ENCODE measurements around the gene ARHGAP28. TPM values are rescaled to one million over a fixed set of nuclear protein-coding genes. Genes with fewer than 3 reads are reported as not detected.

The ARHGAP28 gene
- total RNA-seq, 1 donor from 2014 or later, result 161 TPM

GRCh38 chr18:6747646-6748045 is 18.1 kb downstream of the ARHGAP28 start:
- Mint-ChIP-seq H3K9me3 (peaks cover 21% of the 10 kb centered on the region), H3K4me3 (no peak overlapping the region), H3K4me1 (peaks cover 59% of the 10 kb centered on the region), H3K27me3 (ENCODE audit: low read depth) (no peaks in the 10 kb centered on the region), H3K36me3 (peaks cover 29% of the 10 kb centered on the region), H3K27ac (no peak overlapping the region)
- DNase-seq (ENCODE audit: low spot score in 2 of 2, unreplicated experiment in 2 of 2), result no peak
- TF ChIP-seq, protein P1, sequence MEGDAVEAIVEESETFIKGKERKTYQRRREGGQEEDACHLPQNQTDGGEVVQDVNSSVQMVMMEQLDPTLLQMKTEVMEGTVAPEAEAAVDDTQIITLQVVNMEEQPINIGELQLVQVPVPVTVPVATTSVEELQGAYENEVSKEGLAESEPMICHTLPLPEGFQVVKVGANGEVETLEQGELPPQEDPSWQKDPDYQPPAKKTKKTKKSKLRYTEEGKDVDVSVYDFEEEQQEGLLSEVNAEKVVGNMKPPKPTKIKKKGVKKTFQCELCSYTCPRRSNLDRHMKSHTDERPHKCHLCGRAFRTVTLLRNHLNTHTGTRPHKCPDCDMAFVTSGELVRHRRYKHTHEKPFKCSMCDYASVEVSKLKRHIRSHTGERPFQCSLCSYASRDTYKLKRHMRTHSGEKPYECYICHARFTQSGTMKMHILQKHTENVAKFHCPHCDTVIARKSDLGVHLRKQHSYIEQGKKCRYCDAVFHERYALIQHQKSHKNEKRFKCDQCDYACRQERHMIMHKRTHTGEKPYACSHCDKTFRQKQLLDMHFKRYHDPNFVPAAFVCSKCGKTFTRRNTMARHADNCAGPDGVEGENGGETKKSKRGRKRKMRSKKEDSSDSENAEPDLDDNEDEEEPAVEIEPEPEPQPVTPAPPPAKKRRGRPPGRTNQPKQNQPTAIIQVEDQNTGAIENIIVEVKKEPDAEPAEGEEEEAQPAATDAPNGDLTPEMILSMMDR (IDR thresholded peaks at IDR 0.05; ENCODE audit: unreplicated experiment), result no peak

DNA sequence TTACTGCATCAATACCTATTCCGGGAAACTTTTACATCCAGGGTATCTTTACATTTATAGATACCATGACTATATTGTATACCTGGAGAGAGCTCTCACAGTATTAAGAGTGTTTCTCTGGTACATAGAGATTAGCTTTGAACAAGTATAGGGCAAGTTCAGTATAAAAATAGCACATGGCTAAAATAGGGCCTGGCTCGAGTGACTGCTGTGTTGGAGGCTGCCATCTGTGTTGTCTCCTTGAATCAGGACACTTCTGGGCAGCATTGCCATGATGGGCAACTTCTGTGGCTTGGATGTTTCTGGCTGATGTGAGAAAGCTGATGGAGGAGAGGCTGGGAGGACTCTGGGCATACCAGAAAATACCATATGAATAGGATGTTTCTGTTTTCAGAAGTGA is 18.7 kb downstream of the ARHGAP28 start:
- Mint-ChIP-seq H3K4me3 (no peak overlapping the region), H3K27ac (peak overlapping the region; percentile 76), H3K36me3 (peaks cover 29% of the 10 kb centered on the region), H3K27me3 (ENCODE audit: low read depth) (no peaks in the 10 kb centered on the region), H3K9me3 (peaks cover 21% of the 10 kb centered on the region), H3K4me1 (peaks cover 59% of the 10 kb centered on the region)
- DNase-seq (ENCODE audit: low spot score in 2 of 2, unreplicated experiment in 2 of 2), result no peak
- TF ChIP-seq, protein P1 (IDR thresholded peaks at IDR 0.05; ENCODE audit: unreplicated experiment), result no peak

- no peak overlapping the region for H3K4me3 Mint-ChIP-seq
- DNase-seq (ENCODE audit: low spot score in 2 of 2, unreplicated experiment in 2 of 2), result no peak
- no peaks in the 10 kb centered on the region for H3K27me3 Mint-ChIP-seq (ENCODE audit: low read depth)
- peaks cover 56% of the 10 kb centered on the region for H3K4me1 Mint-ChIP-seq
- peaks cover 21% of the 10 kb centered on the region for H3K9me3 Mint-ChIP-seq
- TF ChIP-seq, protein P1 (IDR thresholded peaks at IDR 0.05; ENCODE audit: unreplicated experiment), result no peak
- peaks cover 32% of the 10 kb centered on the region for H3K36me3 Mint-ChIP-seq
- H3K27ac Mint-ChIP-seq, result peak overlapping the region; percentile 94
Observed at GRCh38 chr18:6750411-6750810, 20.9 kb downstream of the ARHGAP28 start.

DNA sequence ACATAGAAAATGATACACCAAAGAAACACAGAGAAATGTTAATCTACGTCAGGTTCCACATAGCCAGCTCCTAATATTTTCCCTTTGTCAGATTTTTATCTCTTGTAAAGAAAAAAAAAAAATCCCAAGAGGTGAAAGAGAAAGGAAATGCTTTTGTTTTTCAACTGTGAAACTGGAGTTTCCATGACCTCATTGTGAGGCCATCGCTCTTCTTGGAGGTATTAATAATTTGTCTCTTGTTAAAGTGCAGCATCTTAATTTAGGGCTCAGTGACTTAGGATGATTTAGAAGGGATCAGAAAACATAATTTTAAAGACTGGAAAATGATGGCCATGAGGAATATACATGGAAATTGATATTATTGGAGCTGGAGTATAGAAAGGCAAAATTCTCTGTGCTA is 21.7 kb downstream of the ARHGAP28 start:
- peaks cover 21% of the 10 kb centered on the region for H3K9me3 Mint-ChIP-seq
- no peak for DNase-seq (ENCODE audit: low spot score in 2 of 2, unreplicated experiment in 2 of 2)
- no peaks in the 10 kb centered on the region for H3K27me3 Mint-ChIP-seq (ENCODE audit: low read depth)
- peaks cover 32% of the 10 kb centered on the region for H3K36me3 Mint-ChIP-seq
- peak overlapping the region; percentile 94 for H3K27ac Mint-ChIP-seq
- TF ChIP-seq, protein P1 (IDR thresholded peaks at IDR 0.05; ENCODE audit: unreplicated experiment), result no peak
- H3K4me1 Mint-ChIP-seq, result peaks cover 53% of the 10 kb centered on the region
- no peak overlapping the region for H3K4me3 Mint-ChIP-seq

DNA sequence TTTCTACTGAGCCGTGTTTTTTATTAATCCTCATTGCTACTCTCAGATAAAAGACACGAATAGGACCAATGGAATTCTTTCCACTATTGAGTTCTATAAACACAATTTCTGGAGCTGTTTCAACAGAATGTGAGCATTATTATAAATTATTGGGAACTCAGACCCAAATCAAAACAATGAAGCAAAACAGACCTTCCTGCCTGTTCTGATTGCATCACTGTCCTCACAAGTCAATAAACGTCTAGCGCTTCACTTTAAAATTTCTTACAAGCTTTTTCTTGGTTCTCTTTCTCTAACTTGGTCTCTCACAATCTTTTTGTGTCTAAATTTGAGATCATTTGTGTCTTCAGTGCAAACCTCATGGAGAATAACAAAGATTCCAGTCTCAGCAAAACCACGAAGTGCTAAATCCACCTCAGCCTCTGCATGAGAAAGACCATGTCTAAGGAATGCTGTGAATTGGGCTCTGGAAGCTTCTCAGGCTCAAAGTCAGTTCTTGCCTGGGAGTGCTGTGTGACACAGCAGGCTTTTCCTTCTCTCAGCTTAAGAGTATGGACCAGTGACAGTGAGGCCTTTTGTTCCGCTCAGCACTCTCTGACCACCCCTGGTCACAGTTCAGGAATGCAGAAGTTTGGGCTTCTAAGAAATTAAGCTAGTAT is 22.8 kb downstream of the ARHGAP28 start:
- TF ChIP-seq, protein P1 (IDR thresholded peaks at IDR 0.05; ENCODE audit: unreplicated experiment), result no peak
- Mint-ChIP-seq H3K9me3 (peaks cover 21% of the 10 kb centered on the region), H3K27me3 (ENCODE audit: low read depth) (no peaks in the 10 kb centered on the region), H3K4me1 (peaks cover 50% of the 10 kb centered on the region), H3K4me3 (no peak overlapping the region), H3K27ac (peak overlapping the region; percentile 97), H3K36me3 (peaks cover 28% of the 10 kb centered on the region)
- no peak for DNase-seq (ENCODE audit: low spot score in 2 of 2, unreplicated experiment in 2 of 2)

Measured in mesothelial cell of epicardium (in vitro differentiated cells).